Panc1 (cell line): ENCODE data around the gene OTOGL.

Experiments used
- POLR2AphosphoS5 ChIP-seq: IDR thresholded peaks from 2 replicates; pipeline ENCODE4 v1.6.1; 2012; ENCODE audit warnings: mild to moderate bottlenecking, low read depth, low read length, moderate library complexity
- SIN3A ChIP-seq: IDR thresholded peaks from 2 replicates; pipeline ENCODE4 v1.6.1; 2012; ENCODE audit warnings: low read depth, mild to moderate bottlenecking, low read length, moderate library complexity, borderline replicate concordance; ENCODE audit not compliant: insufficient read depth

DNA sequence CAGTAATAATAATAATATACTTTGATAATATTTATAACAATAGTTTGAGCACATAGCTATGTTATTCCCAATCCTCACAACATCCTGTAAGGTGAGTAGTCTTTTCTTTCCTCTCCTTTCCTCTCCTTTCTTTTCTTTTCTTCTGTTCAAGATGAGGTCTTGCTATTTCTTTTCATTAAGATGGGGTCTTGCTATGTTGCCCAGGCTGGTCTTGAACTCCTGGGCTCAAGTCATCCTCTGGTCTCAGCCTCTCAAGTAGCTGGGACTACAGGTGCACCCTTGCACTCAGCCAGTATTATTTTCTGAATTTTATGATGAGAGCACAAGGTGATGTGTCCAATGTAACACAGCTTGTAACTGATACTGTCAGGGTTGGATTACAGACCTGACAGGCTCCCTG, 134.6 kb downstream of the OTOGL start:
- TF ChIP-seq POLR2AphosphoS5 (no peak), SIN3A (no peak)
